HT1080 (cell line): ENCODE data around the gene GTF3C1. TPM values are rescaled to one million over a fixed set of nuclear protein-coding genes. Genes with fewer than 3 reads are reported as not detected.

ENCODE experiments used
- DNase-seq: peaks from one replicate; pipeline ENCODE4 v3.0.0-alpha.2; 2015; ENCODE audit warnings: low read depth
- total RNA-seq: library from RNA; depleted of rRNA; stranded (reverse); fragments of >200 nt; shearing (Covaris generic); gene quantifications from 2 replicates; pipeline ENCODE4 v1.2.3, GENCODE V29; 2014

Gene GTF3C1
- total RNA-seq, 1 experiment from 2014 or later: 65.0 TPM

- no peak for DNase-seq
Measured at GRCh38 chr16:27522173-27522707, 27.5 kb downstream of the GTF3C1 start.

DNA sequence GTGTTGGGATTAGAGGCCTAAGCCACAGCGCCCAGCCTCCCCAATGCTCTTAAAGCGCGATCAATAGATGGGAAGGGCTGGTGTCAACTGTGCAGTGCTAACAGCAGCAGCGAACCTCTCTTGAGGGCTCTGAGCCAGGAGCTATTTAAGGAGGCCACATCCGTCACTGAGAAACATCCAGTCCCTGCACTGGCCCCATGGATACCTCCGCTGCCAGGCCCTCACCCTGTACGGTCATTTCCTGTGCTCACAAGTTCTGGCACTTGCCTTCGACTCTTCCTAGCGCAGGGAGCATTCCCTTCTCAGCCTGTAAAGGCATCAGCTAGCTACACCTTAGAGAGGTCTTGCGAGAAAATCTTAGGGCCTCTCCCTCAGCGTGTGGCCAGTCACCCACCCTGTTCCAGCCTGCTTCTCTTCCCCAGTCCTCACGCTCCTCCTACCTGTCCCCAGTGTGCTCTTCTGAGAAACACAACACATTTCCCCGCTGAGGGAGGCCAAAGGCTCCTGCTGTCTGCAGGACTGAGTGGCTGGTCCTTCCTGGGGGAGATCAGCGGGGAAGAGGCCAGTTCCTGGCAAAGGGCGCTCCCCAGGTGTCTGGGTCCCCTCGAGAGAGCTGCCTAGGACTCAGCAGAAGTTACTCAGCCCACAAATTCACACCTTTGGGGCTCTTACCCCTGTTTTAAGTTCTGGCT, 28.6 kb downstream of the GTF3C1 start:
- DNase-seq: peak; percentile 51

- no peak for DNase-seq
Measured at GRCh38 chr16:27518226-27518625, 31.5 kb downstream of the GTF3C1 start.

GRCh38 chr16:27517664-27518063, 32.0 kb downstream of the GTF3C1 start:
- DNase-seq: no peak

- no peak for DNase-seq
Measured at GRCh38 chr16:27516365-27516764, 33.3 kb downstream of the GTF3C1 start.

DNA sequence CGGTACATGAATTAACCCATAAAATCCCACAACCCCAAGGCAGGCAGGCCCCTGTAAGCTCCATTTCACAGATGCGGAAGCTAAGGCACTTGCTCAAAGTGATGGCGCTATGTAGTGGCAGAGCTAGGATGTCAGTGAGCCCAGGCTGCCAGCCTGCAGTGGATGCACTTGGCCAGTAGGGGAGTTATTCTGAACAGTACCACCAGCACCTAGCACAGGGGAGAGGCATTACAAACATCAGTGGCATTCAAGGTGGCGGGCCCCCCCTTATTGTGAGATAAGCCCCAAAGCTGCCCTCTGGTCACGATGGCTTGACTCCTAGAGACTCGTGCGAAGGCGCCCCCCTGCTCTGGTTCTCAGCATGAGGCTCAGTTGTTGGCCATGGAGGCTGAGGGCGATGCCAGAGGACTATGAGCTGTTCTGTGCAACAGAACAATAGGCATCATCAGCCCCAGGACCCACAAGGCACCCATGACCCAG, 33.8 kb downstream of the GTF3C1 start:
- DNase-seq: peak; percentile 43

DNA sequence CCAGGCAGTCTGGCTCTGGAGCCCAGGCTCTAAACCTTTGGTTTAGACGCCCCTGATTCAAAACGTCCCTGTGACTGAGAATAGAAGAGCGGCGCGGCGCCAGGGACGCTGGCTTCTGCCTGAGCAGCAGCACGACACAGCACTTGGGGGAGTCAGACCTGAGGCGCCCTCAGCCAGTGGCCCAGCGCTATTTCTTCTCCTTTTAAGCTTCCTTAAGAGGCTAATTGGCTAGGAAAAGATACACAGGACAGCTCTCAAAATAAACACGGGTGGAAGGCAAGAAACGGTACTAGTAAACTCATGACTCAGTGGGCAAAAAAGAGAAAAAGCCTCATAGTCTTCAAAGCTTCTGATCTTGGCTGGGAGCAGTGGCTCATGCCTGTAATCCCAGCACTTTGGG, 34.9 kb downstream of the GTF3C1 start:
- DNase-seq: no peak

- DNase-seq: no peak
Measured at GRCh38 chr16:27511657-27512448, 37.9 kb downstream of the GTF3C1 start.

DNA sequence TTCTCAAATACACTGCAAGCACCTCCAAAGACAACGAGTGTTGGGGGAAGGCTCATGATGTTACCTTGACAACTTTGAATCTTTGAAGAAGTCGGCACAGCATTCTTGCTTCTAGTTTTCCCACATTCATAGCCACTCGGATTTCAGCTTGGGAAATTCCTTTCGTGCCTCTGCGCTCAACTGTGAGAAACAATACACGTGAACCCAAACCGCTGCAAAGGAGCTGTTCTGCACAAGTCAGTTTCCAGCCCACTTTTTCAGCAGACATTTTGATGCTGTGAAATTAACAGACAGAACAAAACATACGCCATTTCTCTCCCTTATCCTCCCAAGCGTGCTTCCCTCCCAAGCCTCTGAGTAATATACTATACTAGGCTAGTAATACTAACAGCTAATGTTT, 41.2 kb downstream of the GTF3C1 start:
- no peak for DNase-seq

GRCh38 chr16:27506771-27507170, 42.9 kb downstream of the GTF3C1 start:
- no peak for DNase-seq

GRCh38 chr16:27505297-27506236, 44.1 kb downstream of the GTF3C1 start:
- DNase-seq: no peak

DNA sequence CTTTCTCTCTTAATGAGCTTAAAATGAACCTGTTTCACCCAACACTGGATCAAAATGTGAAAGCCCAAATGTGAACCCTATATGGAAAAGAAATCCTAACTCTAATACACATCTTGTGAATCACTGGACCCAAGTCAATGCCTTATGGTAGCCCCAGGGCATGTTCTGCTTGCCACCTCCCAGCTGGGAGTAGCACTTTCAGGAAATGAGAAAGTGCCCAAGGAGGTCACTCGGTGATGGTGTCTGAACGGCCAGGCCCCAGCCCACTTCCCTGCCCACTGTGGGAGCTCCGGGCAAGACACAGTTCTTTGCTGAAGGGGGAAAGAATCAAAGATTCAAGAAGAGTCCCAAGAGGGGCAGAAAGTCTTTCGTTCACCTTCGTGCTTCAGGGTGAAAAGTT, 46.1 kb downstream of the GTF3C1 start:
- DNase-seq: no peak

DNA sequence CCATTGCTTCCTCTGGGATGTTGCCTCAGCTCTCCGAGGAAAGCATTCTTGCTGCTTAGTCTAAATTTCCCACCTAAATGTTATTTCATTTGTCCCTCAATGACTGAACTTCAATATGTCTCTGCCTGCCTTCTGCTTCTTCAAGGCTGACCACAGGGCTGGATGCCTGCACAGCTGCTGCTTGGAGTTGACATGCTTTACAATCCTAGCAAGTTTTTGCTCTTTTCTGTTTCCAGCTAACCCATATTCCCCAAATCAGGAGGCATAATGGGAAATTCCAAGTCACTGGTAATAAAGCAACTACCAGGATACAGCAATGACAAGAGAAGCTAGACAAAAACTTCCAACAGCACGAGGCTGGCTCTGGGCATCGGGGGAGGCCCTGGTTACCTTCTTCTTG, 48.9 kb downstream of the GTF3C1 start:
- no peak for DNase-seq

- no peak for DNase-seq
Measured at GRCh38 chr16:27499659-27500055, 50.1 kb downstream of the GTF3C1 start.

DNA sequence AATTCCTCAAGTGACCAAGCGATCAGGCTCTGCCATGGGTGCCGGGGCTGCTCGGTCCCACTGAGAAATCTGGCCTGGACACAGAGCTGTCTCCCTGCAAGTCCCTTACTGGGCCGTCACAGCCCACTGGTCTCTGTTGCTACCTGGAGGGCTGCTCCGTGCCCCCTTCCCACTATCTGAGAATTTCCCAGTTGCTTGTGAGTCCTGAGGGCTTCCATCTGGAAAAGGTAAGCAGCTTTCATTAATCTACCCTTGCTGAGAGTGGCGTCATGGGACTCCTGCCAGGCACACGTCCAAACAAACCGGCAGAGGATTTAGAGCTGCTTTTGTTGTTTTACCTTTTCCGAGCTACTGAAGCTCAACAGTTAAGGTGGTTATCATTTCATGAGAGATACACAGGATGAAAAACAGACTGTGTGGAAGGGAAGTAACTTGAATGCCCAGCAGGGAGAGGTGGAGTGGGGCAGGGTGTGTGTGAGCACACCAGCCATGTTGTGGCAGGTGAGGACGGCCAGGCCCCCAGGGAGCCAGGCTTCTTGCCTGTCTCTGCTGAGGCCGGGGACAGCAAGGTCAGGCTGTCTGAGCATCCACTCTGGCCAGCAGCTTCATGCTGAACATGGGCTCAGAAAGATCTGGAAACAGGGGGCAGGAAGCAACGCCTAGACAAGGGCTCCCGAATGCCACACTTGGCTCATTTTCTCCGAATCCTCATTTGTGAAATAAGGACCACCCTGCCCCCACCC, 50.6 kb downstream of the GTF3C1 start:
- DNase-seq: no peak

DNA sequence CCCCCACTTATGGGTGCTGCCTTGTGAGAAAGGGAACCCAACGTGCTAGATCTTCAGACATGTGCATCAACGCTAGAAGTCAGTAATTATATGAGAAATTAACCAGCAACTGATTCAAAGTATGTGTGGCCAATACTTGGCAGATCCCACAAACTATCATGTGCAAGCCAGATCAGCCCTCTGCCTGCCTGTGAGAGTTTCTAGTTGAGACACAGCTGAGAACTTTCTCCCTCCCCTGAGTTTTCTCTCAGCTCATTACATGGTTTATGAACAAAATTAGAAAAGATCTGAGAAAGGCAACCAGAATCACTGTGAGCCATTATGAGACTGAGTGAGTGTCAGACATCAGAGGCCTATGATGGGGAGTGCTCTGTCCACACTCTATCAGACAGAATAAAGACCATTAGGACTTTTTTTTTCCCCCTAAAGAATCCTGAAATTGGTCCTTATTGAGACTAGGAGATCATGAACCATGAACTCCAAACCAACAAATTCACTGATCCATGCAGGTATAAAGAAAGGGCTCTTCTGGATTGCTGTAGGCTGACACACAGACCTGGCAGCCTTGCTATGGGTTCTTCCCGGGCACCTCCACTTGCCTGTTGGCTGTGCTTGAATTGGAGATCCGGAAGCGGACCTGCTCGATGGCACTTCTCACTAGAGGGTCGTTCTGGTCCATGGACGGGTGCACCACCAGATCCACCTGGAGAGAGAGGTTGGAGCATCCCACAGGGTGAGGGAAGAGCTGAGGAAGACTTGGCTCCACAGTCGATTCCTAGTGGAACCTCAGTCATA, 51.5 kb downstream of the GTF3C1 start:
- no peak for DNase-seq

- DNase-seq: no peak
Measured at GRCh38 chr16:27495191-27495590, 54.5 kb downstream of the GTF3C1 start.

DNA sequence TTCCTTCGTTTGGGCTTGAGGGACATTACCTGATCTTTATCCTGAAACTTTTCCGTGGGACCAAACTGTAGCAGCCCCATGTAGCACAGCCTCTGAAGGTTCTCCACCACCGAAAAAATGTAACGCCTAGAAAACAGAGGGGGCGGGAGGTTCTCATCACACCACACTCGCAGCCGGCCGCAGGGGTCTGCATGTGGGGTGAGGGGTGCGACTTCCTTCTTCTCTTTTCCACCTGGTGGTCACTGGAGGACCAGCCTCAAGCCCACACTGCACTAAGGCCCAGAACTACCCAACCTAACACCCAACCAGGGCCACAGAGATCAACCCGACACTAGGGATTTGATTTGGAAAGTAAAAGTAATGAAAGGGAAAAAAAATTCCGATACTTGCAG, 57.1 kb downstream of the GTF3C1 start:
- no peak for DNase-seq

DNA sequence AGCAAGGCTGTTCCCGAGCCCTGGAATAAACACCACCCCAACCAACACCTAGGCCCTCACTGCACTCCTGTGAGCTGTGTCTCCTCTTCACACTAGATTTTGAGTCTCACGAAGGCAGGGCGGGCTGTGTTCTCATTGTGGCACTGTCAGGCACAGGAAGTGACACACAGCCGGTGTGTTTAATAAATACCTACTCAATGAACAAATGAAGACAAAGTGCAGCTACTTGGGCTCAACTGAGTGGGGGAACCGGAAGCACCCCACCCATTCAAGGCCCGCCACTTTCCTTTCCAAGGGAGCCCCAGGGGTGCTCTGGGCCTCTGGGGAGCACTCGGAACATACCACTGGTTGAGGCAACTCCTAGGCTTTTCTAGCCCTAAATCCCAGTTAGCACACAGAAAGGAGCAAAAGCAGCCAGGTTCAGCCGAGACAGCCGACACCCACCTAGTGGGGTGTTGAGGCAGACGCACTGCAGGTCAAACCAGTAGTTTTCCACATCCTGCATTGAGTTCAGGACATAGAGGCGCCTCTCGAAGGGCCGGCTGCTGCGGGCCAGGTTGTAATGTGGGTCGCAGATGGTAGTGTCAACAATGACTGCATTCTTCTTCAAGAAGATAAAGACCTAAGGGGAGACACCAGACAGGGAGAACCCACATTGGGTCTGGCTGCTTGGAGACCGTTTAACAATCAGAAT, 57.7 kb downstream of the GTF3C1 start:
- DNase-seq: peak; percentile 20
